GM12891 (cell line): ENCODE data around the gene FUT8.

Experiments used
- POLR2A ChIP-seq: IDR thresholded peaks from 2 replicates; pipeline ENCODE4 v1.6.1; 2011; ENCODE audit warnings: low read depth, low read length, control low read depth
- POLR2AphosphoS5 ChIP-seq: IDR thresholded peaks from 2 replicates; pipeline ENCODE4 v1.6.1; 2011; ENCODE audit warnings: low read depth, low read length, control low read depth
- POU2F2 ChIP-seq: IDR thresholded peaks from 2 replicates; pipeline ENCODE4 v1.6.1; 2011; ENCODE audit warnings: low read depth, mild to moderate bottlenecking, control low read depth, low read length, moderate library complexity
- SPI1 ChIP-seq: IDR thresholded peaks from 2 replicates; pipeline ENCODE4 v1.6.1; 2011; ENCODE audit warnings: low read depth, low read length, control low read depth
- TAF1 ChIP-seq: IDR thresholded peaks from 2 replicates; pipeline ENCODE4 v1.6.1; 2011; ENCODE audit warnings: low read depth, low read length, control low read depth

- TF ChIP-seq POLR2A: no peak
- no peak for TF ChIP-seq POLR2AphosphoS5
- TF ChIP-seq POU2F2: no peak
- no peak for TF ChIP-seq SPI1
- no peak for TF ChIP-seq TAF1
These were observed 58.7 kb downstream of the FUT8 start for GRCh38 chr14:65471038-65471878.
